Measurements from ENCODE around the gene RASSF4.

The RASSF4 gene

GRCh38 chr10:44965104-44965503 is 5.5 kb downstream of the RASSF4 start:
- no peak for DNase-seq (ENCODE audit: low read depth)
- H3K4me3 ChIP-seq (ENCODE audit: low read length) = no peak overlapping the region
- no peak for TF ChIP-seq CTCF (conservative IDR thresholded peaks at IDR 0.05; ENCODE audit: low read depth, low read length)

GRCh38 chr10:44965651-44966097 is 6.1 kb downstream of the RASSF4 start:
- no peak for DNase-seq (ENCODE audit: low read depth)
- no peak overlapping the region for H3K4me3 ChIP-seq (ENCODE audit: low read length)
- no peak for TF ChIP-seq CTCF (conservative IDR thresholded peaks at IDR 0.05; ENCODE audit: low read depth, low read length)

- no peak for DNase-seq (ENCODE audit: low read depth)
- no peak overlapping the region for H3K4me3 ChIP-seq (ENCODE audit: low read length)
- TF ChIP-seq CTCF (conservative IDR thresholded peaks at IDR 0.05; ENCODE audit: low read depth, low read length) = no peak
Observed at GRCh38 chr10:44966129-44966815, 6.7 kb downstream of the RASSF4 start.

GRCh38 chr10:44966816-44967509 is 7.4 kb downstream of the RASSF4 start:
- no peak overlapping the region for H3K4me3 ChIP-seq (ENCODE audit: low read length)
- TF ChIP-seq CTCF (conservative IDR thresholded peaks at IDR 0.05; ENCODE audit: low read depth, low read length) = peak; percentile 20
- no peak for DNase-seq (ENCODE audit: low read depth)

- no peak overlapping the region for H3K4me3 ChIP-seq (ENCODE audit: low read length)
- no peak for DNase-seq (ENCODE audit: low read depth)
- TF ChIP-seq CTCF (conservative IDR thresholded peaks at IDR 0.05; ENCODE audit: low read depth, low read length) = no peak
Observed at GRCh38 chr10:44967616-44968015, 8.0 kb downstream of the RASSF4 start.

- H3K4me3 ChIP-seq (ENCODE audit: low read length) = no peak overlapping the region
- no peak for TF ChIP-seq CTCF (conservative IDR thresholded peaks at IDR 0.05; ENCODE audit: low read depth, low read length)
- DNase-seq (ENCODE audit: low read depth) = no peak
Observed at GRCh38 chr10:44968091-44968490, 8.5 kb downstream of the RASSF4 start.
